Cardiac fibroblast (primary cell): ENCODE data around the gene ZNF664.

Source experiments
- DNase-seq, 2 donors: peaks; one replicate each; pipeline versions ENCODE4 v3.0.0 to v3.0.0-alpha.2; 2010; ENCODE audit warnings: low read depth in 2 of 2
- H3K4me3 ChIP-seq, 2 donors: replicated peaks in 1 of 2; 1 replicate in 1 of 2; 2 replicates in 1 of 2; pipeline ENCODE4 v1.5.1; 2011; ENCODE audit warnings: low read depth in 2 of 2, low read length in 2 of 2, mild to moderate bottlenecking in 2 of 2, moderate library complexity in 1 of 2
- TF ChIP-seq, protein P1 (sequence below): IDR thresholded peaks from one replicate; pipeline ENCODE4 v1.5.1; 2011; ENCODE audit warnings: low read depth, mild to moderate bottlenecking, low read length, inconsistent platforms

The ZNF664 gene

DNA sequence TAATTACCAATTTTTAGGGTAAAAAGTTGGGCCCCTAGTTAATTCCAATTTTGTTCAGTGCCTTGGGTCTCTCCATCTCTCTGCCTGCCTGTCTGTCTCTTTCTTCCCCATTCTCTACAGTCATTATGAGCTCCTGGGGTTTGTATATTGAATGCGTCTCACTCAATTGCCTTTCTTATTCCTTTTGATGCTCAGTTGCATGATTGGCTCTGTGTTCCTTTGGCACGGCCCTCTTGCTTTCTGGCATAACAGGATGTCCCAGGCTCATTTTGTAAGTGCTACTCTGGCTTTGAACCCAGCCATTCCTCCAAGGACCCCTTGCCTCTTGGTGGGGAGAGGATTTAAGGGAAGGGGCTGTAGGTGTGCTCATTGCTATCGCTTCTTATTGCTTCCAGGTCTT, 35.6 kb downstream of the ZNF664 start:
- H3K4me3 ChIP-seq = no peak overlapping the region
- DNase-seq = no peak
- TF ChIP-seq, protein P1, sequence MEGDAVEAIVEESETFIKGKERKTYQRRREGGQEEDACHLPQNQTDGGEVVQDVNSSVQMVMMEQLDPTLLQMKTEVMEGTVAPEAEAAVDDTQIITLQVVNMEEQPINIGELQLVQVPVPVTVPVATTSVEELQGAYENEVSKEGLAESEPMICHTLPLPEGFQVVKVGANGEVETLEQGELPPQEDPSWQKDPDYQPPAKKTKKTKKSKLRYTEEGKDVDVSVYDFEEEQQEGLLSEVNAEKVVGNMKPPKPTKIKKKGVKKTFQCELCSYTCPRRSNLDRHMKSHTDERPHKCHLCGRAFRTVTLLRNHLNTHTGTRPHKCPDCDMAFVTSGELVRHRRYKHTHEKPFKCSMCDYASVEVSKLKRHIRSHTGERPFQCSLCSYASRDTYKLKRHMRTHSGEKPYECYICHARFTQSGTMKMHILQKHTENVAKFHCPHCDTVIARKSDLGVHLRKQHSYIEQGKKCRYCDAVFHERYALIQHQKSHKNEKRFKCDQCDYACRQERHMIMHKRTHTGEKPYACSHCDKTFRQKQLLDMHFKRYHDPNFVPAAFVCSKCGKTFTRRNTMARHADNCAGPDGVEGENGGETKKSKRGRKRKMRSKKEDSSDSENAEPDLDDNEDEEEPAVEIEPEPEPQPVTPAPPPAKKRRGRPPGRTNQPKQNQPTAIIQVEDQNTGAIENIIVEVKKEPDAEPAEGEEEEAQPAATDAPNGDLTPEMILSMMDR = no peak

DNA sequence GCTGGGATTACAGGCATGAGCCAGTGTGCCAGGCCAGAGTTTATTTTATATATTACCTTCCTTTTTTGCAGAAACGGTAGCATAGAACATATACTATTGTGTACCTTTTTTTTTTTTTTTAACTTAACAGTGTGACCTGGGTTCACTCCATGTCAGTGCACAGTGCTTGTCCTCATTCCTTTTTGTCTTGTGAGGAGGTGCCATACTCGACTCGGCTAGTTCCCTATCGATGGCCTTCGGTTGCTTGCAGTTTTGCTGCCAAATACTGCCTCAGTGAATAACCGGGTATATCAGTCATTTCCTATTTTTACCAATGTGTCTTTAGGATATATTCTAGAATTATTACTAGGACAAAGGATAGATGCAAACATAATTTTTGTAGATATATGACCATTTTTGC, 36.8 kb downstream of the ZNF664 start:
- TF ChIP-seq, protein P1 = no peak
- H3K4me3 ChIP-seq = no peak overlapping the region
- DNase-seq = no peak

DNA sequence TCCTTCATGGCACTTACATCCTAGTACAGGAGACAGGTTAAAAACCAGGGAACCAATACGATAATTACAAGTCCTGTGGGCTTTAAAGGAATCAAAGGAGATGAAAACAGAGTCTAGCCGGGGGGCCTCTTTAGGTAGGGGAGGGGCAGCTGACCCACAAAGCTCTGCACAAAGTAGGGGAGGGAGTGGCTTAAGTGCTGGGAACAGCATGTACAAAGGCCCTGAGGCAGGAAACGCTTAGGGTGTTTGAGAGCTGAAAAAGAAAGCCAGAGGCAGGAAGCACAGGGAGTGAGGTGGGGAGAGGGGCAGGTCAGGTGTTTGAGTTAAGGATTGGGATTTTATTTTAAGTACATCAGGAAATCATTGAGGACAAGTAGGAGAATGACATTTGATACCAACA, 37.7 kb downstream of the ZNF664 start:
- TF ChIP-seq, protein P1 = no peak
- DNase-seq = no peak
- H3K4me3 ChIP-seq = no peak overlapping the region

DNA sequence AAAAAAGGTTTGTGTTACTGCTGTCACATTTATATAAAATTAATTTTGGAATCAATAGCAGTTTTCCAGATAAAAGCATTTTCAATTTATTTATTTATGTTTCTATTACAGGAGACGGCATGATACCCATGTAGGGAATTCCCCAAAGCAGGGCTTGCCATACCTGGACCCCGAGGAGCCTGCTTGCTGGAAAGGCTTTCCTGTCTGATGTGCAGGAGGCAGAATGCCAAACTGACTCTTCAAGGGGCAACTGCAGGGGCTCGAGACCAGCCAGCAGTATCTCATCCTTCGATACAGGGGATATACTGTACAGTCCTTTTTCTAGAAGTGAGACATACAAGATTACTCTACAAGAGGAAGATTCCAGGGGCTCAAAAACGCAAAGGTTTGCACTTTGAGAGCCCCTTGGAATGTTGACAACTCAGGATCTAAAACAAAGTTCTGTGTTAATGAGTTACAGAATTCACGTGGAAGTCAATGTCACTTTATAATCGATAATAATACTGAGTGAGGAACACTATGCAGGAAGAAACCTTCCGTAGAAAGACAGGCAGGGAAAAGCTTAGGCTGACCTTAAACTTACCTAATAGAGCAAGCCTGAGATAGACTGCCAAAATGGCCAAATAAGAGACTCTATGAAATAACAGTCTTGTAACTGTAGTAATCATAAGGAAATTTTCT, 38.6 kb downstream of the ZNF664 start:
- no peak overlapping the region for H3K4me3 ChIP-seq
- TF ChIP-seq, protein P1 = no peak
- no peak for DNase-seq

DNA sequence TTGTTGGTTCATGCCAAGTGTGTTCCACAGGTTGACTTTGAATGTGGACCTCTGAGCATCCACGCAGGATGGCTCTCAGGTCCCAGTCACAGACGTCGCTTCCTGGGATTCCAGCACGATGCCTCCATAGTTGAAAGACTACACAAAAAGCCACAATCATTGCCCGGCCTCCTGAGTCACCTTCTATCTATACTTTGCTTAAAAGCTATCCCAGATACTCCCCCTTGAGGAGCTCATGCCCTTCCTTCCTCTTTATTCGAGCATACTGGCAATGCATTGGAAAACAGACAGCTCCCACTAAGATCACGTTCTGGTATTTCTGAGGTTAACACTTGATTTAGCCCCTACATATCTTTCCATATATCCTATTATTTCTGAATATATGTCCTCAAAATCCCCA, 40.1 kb downstream of the ZNF664 start:
- no peak overlapping the region for H3K4me3 ChIP-seq
- no peak for DNase-seq
- TF ChIP-seq, protein P1 = no peak

DNA sequence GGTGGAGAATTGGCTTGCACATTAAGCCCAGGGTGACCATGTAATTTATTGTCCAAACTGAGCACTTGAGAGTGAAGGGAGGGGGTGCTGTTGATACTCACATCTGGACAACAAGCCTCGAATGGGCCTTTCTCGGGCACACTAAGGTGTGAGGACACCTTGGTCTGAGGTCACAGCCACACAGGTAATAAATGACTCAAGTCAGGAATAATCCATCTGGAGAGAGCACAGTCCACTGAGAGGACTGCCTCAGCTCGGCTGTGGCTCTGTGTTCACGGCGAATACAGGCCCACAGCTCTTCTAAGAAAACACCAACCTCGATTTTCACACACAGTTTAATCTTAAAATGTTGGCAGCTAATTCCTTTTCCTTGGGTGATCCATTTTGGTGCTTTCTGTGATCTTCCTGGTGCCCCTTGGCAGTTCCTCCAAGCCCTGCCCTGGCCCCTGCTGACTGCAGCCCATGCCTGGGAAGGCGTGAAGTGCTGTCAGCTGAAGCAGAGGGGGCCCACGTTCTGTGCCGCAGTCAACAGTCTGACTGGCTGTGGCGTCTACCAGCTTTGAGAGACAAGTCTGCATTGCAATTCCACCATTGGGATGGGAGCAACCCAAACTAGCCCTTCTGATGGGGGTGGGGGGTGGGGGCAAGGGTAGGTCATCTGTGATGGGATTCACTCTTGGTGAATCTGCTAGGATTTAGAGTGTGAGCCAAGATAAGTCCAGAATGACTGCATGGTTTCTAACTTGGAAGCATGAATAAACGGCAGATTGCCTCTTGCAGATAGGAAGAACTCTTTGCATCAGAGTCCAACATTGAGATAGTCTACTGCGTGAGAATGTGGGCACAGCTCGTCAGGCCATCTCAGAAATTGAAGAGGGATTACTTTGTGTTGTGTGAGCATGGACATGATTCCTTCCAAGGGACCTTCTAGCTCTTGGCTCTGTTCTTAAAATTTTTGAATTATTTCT, 42.8 kb downstream of the ZNF664 start:
- TF ChIP-seq, protein P1 = no peak
- no peak for DNase-seq
- H3K4me3 ChIP-seq = no peak overlapping the region
